ENCODE data around the gene HEBP1.
A peak's percentile ranks its signal among the peaks of the same experiment; 100 is the strongest.

HEBP1 gene

DNA sequence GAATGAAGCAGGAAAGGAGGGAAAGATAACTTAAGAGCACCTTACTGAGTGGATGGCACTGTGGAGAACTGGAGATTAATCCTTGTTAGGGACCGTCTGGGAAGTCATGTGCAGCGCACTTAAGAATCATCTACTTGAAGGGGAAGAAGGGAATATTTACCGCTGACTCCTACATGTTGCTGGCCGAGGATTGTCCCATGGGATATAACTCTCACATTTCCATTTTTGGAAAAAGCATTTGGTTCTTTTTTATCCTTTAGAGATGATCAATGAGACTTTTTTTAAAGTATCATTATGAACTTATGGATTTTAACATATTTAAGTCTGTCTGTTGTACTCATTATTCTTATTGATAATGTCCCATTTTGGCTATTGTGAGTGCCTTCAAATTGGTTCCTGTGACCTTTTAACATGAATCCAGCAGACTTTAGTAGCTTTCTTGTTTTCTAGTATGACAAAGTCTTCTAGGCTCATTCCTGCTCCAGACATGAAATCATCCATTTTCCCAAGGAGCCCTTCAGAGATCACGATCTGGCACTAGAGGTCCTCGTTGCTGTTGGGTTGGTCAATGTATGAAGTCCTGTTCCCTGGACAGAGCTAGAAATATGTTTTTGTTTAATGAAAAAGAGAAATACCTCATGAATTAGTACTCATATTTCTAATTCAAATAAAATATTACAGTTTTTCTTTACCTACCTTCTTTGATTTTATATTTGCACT is 23.9 kb upstream of the HEBP1 start:
- DNase-seq, result peak; percentile 60 to 63

DNA sequence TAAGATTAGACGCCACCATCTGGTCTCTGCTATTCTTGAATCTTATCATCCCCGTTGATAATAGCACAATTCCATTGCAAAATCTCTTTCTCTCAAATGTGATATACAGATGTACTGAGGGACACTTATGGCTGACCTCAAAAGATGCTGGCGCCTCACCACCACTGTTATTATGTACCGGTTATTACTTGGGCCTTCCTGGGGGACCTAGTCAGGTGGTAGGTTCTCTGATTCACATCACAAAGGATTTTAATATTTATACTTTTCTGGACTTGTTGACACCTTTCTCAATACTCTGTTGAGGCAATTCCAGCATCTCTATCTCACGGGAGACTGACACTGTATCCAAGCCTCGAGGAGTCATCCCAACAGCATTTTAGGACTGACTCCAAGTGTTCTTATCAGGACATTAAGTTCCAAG is 22.8 kb upstream of the HEBP1 start:
- no peak for DNase-seq

DNA sequence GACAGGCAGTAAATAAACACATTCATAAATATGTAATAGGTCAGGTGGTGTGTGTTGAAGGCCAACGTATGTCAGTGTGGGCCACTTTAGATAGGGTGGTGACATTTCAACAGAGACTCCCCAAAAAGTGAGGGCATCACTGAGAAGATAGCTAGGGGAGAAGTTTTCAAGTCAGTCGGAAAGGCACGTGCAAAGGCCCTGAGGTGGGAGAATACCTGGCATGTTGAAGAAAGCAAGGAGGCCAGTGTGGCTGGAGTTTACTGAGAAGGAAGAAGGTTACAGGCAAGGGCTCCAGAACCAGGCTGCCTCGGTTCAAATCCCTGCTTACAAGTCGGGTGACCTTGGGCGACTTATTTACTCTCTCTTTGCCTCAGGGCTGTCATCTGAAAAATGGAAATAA is 11.0 kb upstream of the HEBP1 start:
- no peak for DNase-seq

DNA sequence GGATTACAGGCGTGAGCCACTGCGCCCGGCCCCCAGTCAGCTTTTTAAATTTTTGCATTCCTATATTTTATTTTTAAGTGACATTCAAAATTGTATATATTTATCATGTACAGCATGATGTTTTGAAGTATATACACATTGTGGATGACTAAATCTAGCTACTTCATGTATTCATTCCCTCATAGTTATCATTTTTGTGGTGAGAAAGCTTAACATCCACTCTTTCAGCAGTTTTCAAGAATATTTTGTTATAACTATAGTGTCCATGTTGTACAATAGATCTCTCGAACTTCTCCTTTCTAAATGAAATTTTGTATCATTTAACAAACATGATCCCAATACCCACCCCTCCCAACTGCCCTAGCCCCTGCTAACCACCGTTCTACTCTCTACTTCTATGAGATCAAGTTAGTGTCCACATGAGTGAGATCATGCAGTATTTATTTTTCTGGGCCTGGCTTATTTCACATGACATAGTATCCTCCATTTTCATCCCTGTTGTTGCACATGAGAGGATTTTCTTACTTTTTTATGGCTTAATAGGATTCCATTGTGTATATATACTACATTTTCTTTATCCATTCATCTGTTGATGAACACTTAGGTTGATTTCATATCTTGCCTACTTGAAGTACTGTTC is 8.8 kb upstream of the HEBP1 start:
- no peak for DNase-seq

DNA sequence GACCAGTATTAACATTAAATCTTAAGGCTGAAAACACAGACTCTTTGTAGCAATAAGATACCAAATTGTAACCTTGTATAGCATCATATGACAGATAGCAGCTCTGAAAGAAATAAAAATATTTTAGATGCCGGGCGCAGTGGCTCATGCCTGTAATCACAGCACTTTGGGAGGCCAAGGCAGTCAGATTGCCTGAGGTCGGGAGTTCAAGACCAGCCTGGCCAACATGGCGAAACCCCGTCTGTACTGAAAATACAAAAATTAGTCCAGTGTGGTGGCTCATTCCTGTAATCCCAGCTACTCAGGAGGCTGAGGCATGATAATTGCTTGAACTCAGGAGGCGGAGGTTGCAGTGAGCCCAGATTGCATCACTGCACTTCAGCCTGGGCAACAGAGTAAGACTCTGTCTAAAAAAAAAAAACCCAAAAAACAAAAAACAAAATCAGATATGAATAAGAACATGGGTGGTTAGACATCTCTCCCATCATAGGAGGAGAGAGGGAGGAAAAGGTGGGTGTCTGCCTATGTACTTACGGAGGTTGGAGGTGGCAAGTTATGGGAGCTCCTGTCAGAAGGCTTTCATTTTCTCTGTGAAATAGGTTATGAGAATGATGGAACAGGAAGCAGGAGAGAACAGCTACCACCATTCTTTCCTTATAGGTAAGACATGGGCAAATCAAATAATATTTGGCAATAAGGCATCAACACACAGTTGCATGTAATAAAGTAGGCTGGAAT is 7.6 kb upstream of the HEBP1 start:
- no peak for DNase-seq

DNA sequence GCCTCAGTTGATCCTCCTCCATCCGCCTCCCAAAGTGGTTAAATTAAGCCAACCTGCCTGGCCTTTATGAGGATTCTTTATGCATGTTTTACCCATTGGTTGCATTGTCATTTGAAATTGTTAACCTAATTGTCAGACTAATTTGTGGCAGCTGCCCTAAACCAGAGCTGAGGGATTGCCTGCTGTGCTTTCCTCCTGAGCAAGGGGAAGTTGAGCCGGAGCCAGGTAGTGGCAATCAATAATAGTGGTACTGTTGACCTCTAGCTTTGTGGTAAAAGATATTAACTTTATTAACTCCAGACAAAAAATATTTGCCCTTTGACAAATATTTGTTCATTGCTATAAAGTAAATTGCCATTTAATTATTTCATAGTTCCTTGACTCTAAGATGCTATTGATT is 5.6 kb upstream of the HEBP1 start:
- no peak for DNase-seq

DNA sequence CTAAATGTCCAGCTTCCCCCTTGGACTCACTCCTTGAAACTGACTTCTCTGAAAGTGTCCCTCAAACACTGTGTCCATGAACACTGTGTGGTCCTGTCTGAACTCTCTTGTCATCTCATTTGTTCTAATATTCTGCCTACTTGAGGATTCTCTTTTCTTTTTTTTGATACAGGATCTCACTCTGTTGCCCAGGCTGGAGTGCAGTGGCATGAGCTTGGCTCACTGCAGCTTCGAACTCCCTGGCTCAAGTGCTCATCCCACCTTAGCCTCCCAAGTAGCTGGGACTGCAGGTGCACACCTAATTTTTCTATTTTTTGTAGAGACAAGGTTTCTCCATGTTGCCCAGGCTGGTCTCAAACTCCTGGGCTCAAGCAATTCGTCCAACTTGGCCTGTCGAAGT is 4.9 kb upstream of the HEBP1 start:
- no peak for DNase-seq

DNA sequence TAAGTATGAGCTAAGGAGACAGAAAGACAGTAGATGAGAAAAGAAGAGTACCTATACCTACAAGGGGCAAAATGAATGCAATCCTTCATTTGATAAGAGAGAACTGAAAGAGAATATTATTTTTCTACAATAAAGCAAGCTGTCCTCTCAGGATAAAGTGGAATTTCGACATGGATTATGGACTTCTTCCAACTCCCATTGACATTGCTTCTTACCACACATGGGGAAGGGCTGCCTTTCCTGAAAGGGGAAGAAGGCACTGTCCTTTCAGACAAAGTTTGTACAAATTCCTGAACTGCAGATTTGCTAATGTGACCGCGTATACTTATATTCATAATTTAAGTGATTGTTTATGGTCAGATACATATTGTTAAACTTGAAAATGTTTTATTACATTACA is 4.3 kb upstream of the HEBP1 start:
- peak; percentile 53 to 61 for DNase-seq

DNA sequence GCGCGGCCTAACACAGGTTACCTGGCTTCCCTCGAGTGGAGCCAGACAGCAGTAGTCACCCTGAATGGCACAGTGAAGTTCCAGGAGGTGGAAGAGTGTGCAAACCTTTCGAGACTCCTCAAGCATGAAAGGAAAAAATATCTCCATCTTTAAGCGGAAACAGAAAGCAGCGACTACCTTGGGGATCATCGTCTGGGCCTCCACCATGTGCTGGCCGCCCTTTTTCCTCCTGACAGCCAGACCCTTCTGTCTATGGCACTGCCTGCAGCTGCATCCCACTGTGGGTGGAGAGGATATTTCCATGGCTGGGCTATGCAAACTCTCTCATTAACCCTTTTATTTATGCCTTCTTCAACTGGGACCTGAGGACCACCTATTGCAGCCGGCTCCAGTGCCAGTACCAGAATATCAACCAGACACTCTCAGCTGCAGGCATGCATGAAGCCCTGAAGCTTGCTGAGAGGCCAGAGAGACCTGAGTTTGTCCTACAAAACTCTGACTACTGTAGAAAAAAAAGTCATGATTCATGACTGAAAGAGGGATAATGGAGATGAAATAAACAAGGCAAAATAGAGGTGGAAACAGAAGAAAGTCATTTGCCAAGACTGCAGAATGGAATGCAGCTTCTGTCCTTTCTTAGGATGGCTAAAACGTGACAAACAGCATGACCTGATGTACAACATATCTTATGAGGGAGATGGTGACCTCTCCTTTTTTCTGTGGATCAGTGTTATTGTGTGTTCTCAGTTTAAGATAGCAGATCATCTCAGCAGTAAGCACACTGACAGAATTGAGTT is 2.4 kb upstream of the HEBP1 start:
- no peak for DNase-seq

DNA sequence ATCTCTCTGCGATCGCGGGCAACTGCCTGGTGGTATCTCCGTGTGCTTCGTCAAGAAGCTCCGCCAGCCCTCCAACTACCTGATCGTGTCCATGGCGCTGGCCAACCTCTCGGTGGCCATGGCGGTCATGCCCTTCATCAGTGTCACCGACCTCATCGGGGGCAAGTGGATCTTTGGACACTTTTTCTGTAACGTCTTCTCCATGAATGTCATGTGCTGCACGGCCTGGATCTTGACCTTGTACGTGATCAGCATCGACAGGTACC is 1.6 kb upstream of the HEBP1 start:
- DNase-seq, result peak in 1 of 2 donors; percentile 5

DNA sequence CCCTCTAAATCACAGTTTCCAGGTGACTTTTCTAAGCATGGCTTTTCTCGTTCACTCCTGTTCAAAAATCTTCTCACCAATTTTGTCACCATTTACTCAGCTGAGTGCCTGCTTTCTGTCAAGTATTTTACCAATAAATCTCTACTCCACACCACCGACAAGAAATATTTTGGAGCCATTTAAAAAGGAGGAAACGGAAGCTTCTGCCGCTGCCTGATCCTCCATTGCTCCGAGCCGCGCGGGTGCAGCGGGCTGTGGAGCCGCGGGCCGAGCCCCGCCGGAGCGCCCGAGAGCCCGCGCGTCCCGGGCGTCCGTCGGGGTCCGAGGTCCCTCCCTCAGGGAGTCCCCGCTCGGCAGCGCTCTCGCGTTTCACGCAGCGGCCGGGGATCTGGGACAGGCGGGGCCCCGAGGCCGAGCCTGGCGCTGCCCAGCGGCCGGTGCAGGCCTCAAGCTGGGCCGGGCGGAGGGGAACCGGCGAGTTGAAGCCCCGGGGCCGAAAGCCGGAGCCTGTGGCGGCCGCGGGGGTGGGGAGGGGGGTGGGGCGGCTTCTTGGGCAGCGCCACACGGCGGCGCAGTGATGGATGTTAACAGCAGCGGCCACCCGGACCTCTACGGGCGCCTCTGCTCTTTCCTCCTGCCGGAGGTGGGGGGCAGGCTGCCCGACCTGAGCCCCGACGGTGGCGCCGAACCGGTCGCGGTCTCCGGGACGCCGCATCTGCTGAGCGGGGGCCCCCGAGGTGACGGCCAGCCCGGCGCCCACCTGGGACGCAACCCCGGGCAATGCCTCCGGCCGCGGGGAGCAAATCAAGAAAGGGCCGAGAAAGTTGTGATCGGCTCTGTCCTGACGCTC is 1.1 kb upstream of the HEBP1 start:
- peak; percentile 64 to 74 for DNase-seq

DNA sequence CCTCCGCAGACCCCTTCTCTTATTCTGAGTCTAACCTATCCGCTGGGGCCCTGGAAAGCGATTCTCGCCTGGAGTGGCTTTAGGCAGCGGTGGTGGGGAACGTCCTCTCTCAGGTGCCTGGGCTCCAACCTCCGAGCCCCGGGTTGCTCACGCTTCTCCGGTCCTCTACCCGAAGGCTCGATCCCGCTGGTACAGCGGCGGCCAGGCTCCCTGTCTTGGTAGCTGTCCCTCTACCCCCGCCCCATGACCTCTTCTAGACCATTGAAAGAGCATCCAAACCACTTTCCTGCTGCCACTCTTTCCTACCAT is 505 bp upstream of the HEBP1 start:
- peak in 1 of 2 donors; percentile 50 for DNase-seq

DNA sequence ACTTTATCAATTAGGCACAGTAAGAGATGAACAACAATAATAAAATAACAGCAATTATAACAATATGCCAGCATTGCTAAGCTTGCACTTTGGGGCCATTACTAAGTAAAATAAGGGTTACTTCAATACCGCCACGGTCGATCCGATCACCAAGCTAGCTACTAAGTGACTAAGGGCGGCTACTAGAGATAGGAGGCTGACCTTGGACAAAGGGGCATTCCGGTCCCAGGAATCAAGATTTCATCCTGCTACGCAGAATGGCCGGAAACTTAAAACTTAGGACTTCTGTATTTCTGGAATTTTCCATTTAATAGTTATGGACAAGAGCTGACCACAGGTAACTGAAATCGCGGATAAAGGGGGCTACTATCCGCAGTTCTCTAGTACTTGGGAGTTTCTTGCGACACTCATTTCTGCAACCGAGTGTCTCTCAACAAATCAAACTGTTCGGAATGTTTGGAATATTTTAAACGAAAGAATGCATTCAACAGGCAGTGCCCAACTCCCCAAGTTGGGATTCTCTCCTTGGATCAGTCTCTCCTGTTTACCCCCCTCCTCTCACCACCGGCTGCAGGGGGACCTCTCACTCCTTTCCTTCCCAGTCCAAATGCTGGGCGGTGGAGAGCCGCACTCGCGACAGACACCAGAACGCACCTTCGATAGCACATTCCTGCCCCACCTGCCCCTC is 650 bp downstream of the HEBP1 start:
- DNase-seq, result peak in 1 of 2 donors; percentile 14

DNA sequence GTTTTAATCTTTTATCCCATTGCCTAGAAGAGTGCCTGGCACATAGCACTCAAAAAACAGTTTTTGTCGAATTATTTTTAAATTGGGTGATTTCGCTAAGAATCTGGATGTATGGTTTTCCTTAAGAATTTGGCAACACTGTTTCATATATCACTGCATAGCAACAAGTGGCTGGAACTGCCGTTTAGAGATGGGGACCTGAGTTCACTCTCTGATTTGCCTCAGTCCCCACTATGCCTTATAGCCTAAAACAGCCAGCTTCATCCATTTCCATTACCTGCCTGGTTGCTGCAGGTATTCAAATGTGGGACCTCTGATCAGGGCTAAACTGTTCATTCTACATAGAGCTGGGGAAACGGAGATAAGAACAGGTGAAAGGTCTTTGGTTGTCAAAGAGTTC is 1.8 kb downstream of the HEBP1 start:
- DNase-seq, result no peak

DNA sequence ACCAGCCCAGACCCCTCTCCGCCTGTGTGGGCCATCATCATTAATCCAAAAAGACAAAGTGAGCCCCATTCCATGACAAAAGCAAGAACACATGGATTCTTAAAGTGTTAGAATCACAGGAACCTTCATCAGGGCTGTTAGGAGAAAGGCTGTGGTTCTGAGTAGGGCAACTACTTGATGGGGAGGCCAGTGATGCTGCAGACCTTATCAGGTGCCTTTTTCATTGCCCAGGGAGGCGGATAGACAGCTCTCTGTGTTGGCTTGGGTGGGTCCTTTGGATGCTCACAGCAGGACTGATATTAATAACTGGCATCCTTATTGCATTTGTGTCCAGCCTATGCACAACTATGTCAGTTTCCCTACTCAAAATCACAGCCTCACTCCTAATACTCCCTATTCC is 2.3 kb downstream of the HEBP1 start:
- DNase-seq, result no peak

DNA sequence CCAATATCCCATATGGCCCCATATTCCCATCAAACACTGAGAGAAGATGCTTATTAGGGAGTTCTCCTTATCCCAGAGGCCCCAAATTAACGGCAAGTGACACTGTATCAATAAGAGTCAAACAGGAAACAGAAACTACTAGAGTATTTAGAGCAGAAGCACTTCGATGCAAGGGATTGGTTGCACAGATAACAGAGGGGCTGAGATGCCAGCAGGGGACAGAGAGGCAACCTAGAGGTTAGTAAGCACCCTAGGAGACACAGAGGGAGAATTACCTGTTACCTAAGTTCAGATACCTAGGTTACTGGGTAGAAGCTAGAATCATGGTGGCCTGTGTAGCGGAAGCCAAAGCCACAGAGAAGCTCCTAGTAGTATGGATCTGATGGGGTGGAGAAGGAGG is 2.9 kb downstream of the HEBP1 start:
- DNase-seq, result no peak

DNA sequence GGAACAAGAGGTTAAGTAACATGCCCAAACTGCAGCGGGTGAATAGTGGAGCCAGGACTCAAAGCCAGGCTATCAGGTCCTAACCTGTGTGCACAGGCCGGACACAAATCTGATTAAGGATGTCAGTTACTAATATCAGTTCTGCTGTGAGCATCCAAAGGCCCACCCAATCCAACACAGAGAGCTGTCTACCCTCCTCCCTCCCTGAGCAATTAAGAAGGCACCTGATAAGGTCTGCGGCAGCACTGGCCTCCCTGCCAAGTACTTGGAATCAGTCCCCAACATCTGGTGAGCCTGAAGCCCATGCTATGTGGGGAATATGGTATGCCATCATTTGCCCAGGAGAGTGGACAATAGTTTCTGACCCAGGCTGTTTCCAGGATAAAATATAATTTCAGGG is 3.9 kb downstream of the HEBP1 start:
- DNase-seq, result no peak

DNA sequence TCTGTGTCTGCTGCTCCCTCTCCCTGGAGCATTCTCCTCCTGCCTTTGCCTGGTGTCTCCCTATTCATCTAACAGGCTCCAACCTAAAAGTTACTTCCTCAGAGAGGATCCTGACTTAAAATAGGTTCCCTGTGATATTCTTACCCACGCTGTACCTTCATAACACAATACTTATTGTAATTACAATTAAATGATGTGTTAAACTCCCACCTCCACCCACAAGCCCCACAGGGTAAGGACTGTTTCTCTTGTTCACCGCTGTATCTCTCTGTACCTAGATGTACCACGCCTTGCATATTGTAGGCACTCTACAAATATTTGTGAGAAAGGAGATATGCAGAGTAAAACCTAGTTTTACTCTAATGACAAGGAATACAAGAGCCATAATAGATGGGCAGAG is 5.0 kb downstream of the HEBP1 start:
- DNase-seq, result no peak

DNA sequence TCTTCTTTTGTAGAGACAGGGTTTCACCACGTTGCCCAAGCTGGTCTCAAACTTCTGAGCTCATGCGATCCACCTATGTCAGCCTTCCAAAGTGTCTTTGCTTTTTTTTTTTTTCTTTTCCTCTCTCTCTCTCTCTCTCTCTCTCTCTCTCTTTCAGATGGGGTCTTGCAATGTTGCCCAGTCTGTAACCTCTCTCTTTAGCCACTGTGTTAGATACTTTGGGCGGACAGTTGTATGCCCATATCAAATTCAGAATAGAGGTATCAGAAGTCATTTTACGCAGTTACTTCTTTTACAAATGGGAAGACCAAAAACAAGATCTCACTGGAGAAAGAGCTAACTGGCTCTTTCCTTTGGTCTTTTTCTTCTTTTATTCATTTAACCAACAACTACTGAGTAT is 6.7 kb downstream of the HEBP1 start:
- no peak for DNase-seq

DNA sequence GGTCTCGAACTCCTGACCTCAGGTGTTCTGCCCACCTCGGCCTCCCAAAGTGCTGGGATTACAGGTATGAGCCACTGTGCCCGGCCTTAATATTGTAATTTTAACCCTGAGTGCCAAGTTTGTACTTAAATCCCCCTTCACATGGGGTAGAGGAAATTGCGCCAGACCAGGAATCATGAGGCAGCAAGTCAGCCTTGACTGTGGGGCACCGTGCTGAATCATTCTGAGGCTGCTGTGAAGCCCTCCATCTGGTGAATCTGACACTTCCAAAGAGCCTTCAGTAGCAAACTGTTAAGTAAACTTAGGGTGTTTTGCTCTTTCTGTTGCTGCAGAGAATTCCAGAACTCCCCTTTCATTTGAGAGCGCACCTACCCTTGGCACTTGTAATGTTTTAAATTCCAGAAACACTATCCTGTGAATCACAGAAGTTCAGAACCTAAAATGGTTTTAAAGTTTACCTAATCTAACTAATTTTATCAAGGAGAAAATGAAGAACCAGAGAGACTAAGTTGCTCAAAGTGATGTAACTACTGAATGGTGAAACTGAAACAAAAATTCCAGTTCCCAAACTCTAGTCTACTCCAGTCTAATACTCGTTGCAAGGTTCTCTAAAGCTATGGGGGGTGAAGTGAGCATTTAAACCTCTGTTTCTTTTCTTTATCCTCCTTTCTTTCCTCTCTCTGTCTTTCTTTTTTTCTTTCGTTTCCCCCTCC is 7.5 kb downstream of the HEBP1 start:
- peak; percentile 84 to 90 for DNase-seq

Data from inflammatory macrophage (primary cell).